H1 (cell line): ENCODE measurements around the gene MCF2L. TPM values are rescaled to one million over a fixed set of nuclear protein-coding genes. Genes with fewer than 3 reads are reported as not detected.

Source experiments
- polyA plus RNA-seq, 7 experiments: library from polyadenylated mRNA; depleted of rRNA in 3 of 7; stranded (reverse) in 5 of 7; unstranded in 2 of 7; fragments of >200 nt in 5 of 7; fragments of 200-250 nt in 2 of 7; gene quantifications; 1 replicate in 5 of 7; 2 replicates in 1 of 7; 4 replicates in 1 of 7; pipeline versions ENCODE4 v1.2.1 to v1.2.3, GENCODE V29; 2011 to 2013; ENCODE audit warnings: missing spikeins in 2 of 7, mixed read lengths in 2 of 7
- total RNA-seq: library from RNA; stranded (reverse); fragmentation: NEBNext Ultra II Directional; extraction: Animal tissue kit (Norgen Biotek cat#: 25700); gene quantifications from 2 replicates; pipeline ENCODE4 v1.2.1, GENCODE V29; 2021
- TF ChIP-seq, protein P1 (sequence below): IDR thresholded peaks from 2 replicates; pipeline ENCODE4 v1.6.1; 2011; ENCODE audit warnings: low read length, improper control_type of control experiment

Gene MCF2L
- total and polyA plus RNA-seq, 2 of the 8 experiments (the other 6 are each of a cell fraction or from before 2014, with no cell fraction given), result 10.1 to 24.4 TPM

DNA sequence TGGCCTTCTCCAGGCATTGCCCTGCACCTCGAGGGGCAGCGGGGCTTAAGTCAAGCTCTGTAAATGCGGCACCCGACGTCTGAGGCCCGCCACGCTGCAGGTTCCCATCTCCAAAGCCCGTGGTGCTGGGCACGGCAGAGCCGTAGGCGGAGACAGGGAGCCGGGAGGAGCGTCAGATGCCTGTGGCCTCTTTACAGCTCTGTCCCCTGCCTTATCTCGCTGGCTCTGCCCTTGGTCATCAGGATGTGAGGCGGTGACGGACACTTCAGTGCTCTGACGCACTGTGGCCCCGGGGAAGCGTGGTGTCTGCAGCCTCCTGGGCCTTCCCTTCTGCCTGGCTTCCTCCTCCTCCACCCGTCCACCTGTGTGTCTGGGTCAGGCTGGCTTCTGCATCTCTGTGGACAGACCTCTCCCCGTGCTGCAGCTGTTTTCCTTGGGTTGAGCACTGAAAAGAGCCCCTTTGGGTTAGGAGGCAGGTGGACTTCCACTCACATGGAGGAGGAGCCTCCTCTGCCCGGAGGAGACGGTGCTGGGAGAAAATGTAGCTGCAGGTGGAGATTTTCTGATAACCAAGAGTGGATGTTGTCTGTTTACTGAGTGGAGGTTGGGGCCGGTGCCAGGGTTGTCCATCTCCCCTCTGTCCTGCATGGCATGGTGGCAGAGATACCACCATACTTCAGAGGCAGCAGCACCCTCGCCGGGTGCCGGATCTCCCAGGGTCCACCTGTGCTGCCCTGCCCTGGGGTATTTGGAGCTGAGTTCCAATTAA lies 14.6 kb downstream of the MCF2L start (continued):
- TF ChIP-seq, protein P1, sequence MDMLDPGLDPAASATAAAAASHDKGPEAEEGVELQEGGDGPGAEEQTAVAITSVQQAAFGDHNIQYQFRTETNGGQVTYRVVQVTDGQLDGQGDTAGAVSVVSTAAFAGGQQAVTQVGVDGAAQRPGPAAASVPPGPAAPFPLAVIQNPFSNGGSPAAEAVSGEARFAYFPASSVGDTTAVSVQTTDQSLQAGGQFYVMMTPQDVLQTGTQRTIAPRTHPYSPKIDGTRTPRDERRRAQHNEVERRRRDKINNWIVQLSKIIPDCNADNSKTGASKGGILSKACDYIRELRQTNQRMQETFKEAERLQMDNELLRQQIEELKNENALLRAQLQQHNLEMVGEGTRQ, result no peak
